ENCODE measurements around the gene CCT2. TPM values are rescaled to one million over a fixed set of nuclear protein-coding genes. Genes with fewer than 3 reads are reported as not detected.

CCT2 gene
- total and polyA plus RNA-seq, 2 of the 13 experiments (the other 11 are each of a cell fraction or from before 2014, with no cell fraction given): 209 to 388 TPM

GRCh38 chr12:69578283-69578682 lies 7.0 kb upstream of the CCT2 start:
- 89% methylated on average over 2 of the region's 2 CpGs for WGBS (ENCODE audit: low lambda C conversion rate)
- H3K9ac ChIP-seq (ENCODE audit: insufficient read depth, low read depth, low read length): no peak overlapping the region
- TF ChIP-seq THRA (CRISPR knock-in tag; IDR thresholded peaks at IDR 0.05; ENCODE audit: borderline replicate concordance) (no peak), NCOA5 (CRISPR knock-in tag; IDR thresholded peaks at IDR 0.05) (no peak), HOXA7 (CRISPR knock-in tag; IDR thresholded peaks at IDR 0.05) (no peak), SCMH1 (CRISPR knock-in tag; IDR thresholded peaks at IDR 0.05; ENCODE audit: borderline replicate concordance) (no peak), ZNF253 (CRISPR knock-in tag; IDR thresholded peaks at IDR 0.05; ENCODE audit: borderline replicate concordance) (no peak)
- BruUV-seq (replicated peaks): no TSS peak
- H3K4me1 ChIP-seq (ENCODE audit: insufficient read depth, low read length): no peaks in the 10 kb centered on the region
- POLR2A ChIA-PET: no interaction called here
- H3K4me3 ChIP-seq (replicated peaks in 1 of 3; ENCODE audit: insufficient read depth in 1 of 3, low read depth in 2 of 3, low read length in 3 of 3): no peak overlapping the region
- in situ Hi-C loops (cut with HindIII; ENCODE audit: extremely low pct_ligation_motif_present, low pct_unique_long_range_greater_than_20kb): loop anchor here (10.0 kb wide), 2 partner anchors 193 to 283 kb away; no protein-coding TSS in a partner anchor
- FAIRE-seq (no peak), DNase-seq (ENCODE audit: low spot score) (no peak), ATAC-seq (no peak)
- peaks cover 5 to 21% of the 10 kb centered on the region in 2 experiments; a peak in 4 of 5 replicates for H3K36me3 ChIP-seq (replicated peaks in 1 of 2; ENCODE audit: control insufficient read depth in 1 of 2, insufficient read depth in 2 of 2, low read length in 2 of 2)
- H3K27ac ChIP-seq (ENCODE audit: extremely low read length, insufficient read depth, low read length): no peak overlapping the region
- H3K27me3 ChIP-seq (ENCODE audit: control insufficient read depth in 1 of 2, insufficient read depth in 2 of 2, low read length in 2 of 2): no peaks in the 10 kb centered on the region
- H2AFZ ChIP-seq (ENCODE audit: low read length): no peak overlapping the region
- H3K4me2 ChIP-seq (ENCODE audit: low read depth, low read length): no peak overlapping the region
- H3K9me3 ChIP-seq (ENCODE audit: low read length): no peaks in the 10 kb centered on the region
- H4K20me1 ChIP-seq (ENCODE audit: insufficient read depth, low read length): no peaks in the 10 kb centered on the region
- H3K79me2 ChIP-seq (ENCODE audit: insufficient read depth, low read length): no peaks in the 10 kb centered on the region
- intact Hi-C loops (cut with micrococcal nuclease; ENCODE audit: unreplicated experiment): no loop called here
- CTCF ChIA-PET (ENCODE audit: low intra/inter-chr PET ratio, low total read pairs): no interaction called here

- ATAC-seq (no peak), FAIRE-seq (no peak), DNase-seq (ENCODE audit: low spot score) (no peak)
- H3K4me2 ChIP-seq (ENCODE audit: low read depth, low read length): no peak overlapping the region
- H3K36me3 ChIP-seq (replicated peaks in 1 of 2; ENCODE audit: control insufficient read depth in 1 of 2, insufficient read depth in 2 of 2, low read length in 2 of 2): peaks cover 5 to 14% of the 10 kb centered on the region in 2 experiments; a peak in 4 of 5 replicates
- BruUV-seq (replicated peaks): no TSS peak
- no peaks in the 10 kb centered on the region for H3K9me3 ChIP-seq (ENCODE audit: low read length)
- no peak overlapping the region for H3K27ac ChIP-seq (ENCODE audit: extremely low read length, insufficient read depth, low read length)
- no peaks in the 10 kb centered on the region for H4K20me1 ChIP-seq (ENCODE audit: insufficient read depth, low read length)
- H2AFZ ChIP-seq (ENCODE audit: low read length): no peak overlapping the region
- CTCF ChIA-PET (ENCODE audit: low intra/inter-chr PET ratio, low total read pairs): no interaction called here
- no peaks in the 10 kb centered on the region for H3K4me1 ChIP-seq (ENCODE audit: insufficient read depth, low read length)
- H3K79me2 ChIP-seq (ENCODE audit: insufficient read depth, low read length): no peaks in the 10 kb centered on the region
- in situ Hi-C loops (cut with HindIII; ENCODE audit: extremely low pct_ligation_motif_present, low pct_unique_long_range_greater_than_20kb) (loop anchor here (10.0 kb wide), 2 partner anchors 194 to 284 kb away; no protein-coding TSS in a partner anchor), intact Hi-C loops (cut with micrococcal nuclease; ENCODE audit: unreplicated experiment) (no loop called here)
- 93% methylated on average over 4 of the region's 4 CpGs for WGBS (ENCODE audit: low lambda C conversion rate)
- no peak overlapping the region for H3K9ac ChIP-seq (ENCODE audit: insufficient read depth, low read depth, low read length)
- no peak overlapping the region for H3K4me3 ChIP-seq (replicated peaks in 1 of 3; ENCODE audit: insufficient read depth in 1 of 3, low read depth in 2 of 3, low read length in 3 of 3)
- POLR2A ChIA-PET: no interaction called here
- H3K27me3 ChIP-seq (ENCODE audit: control insufficient read depth in 1 of 2, insufficient read depth in 2 of 2, low read length in 2 of 2): no peaks in the 10 kb centered on the region
- TF ChIP-seq TFE3 (CRISPR knock-in tag; IDR thresholded peaks at IDR 0.05) (no peak), SKIL (CRISPR knock-in tag; IDR thresholded peaks at IDR 0.05; ENCODE audit: borderline replicate concordance) (no peak), REXO4 (CRISPR knock-in tag; IDR thresholded peaks at IDR 0.05; ENCODE audit: borderline replicate concordance) (no peak), ARID3A (IDR thresholded peaks at IDR 0.05; ENCODE audit: low read depth, low read length) (no peak), MBD4 (IDR thresholded peaks at IDR 0.05; ENCODE audit: borderline replicate concordance, low read length) (no peak), RFX1 (IDR thresholded peaks at IDR 0.05) (no peak), KLF16 (CRISPR knock-in tag; IDR thresholded peaks at IDR 0.05) (no peak)
These were observed 6.2 kb upstream of the CCT2 start for GRCh38 chr12:69579029-69579428.
